Raji (cell line): ENCODE results near the gene SCPEP1.

Experiments
- POLR2A ChIP-seq: IDR thresholded peaks from 2 replicates; pipeline ENCODE4 v1.6.1; 2011; ENCODE audit warnings: low read depth, low read length, control low read depth; ENCODE audit not compliant: insufficient read depth

Gene SCPEP1, protein sequence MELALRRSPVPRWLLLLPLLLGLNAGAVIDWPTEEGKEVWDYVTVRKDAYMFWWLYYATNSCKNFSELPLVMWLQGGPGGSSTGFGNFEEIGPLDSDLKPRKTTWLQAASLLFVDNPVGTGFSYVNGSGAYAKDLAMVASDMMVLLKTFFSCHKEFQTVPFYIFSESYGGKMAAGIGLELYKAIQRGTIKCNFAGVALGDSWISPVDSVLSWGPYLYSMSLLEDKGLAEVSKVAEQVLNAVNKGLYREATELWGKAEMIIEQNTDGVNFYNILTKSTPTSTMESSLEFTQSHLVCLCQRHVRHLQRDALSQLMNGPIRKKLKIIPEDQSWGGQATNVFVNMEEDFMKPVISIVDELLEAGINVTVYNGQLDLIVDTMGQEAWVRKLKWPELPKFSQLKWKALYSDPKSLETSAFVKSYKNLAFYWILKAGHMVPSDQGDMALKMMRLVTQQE

DNA sequence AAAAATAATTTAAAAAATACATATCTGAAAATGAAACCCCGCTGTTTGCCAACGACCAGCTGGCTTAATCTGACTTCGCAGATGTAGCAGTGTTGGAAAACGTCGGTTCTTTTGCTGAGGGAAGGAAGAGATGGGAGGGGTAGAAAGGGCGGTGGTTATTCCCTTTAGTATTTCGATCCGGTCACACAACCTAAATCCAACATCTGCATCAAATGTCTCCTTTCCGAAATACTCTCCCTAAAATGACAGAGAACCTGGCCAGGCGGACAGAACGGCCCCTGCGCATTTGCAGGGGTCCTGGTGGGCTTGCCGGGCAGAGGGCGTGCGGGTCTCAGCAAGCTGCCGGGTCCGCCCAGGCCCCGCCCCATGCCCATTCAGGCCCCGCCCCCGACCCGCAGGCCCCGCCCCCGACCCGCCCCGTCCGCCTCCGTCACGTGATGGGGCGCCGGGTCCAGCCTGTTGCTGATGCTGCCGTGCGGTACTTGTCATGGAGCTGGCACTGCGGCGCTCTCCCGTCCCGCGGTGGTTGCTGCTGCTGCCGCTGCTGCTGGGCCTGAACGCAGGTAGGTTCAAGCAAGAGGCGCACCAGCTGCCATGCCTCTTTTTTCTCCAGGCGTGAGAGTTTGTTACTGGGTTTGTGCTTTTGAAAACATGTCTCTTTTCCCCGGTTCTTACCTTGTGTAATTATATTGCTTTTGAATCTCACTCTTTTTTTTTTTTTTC is at the start of gene SCPEP1:
Gene SCPEP1, plus strand, starts transcription at position 459 of the 723 bp plus-strand sequence. Its CDS starts 29 bp downstream, at position 488.
- TF ChIP-seq POLR2A = peak; percentile 90

DNA sequence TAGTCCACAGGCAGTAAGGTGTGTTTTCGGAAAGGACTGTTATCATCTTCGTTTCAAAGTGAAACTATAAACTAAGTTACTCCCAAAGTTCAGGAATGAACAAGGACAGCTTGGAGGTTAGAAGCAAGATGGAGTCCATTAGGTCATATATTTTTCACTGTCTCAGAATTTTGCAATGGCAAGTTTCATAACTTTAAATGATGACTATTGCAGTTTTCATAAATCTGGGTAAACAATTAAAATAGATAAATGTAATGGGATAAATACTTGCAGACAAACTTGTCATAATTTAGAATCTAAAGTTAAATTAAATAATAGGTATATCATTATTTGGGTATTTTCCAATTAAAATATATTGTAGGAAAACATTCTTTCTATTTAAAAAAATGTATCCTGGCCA is 49.3 kb upstream of the SCPEP1 start:
- TF ChIP-seq POLR2A = no peak

DNA sequence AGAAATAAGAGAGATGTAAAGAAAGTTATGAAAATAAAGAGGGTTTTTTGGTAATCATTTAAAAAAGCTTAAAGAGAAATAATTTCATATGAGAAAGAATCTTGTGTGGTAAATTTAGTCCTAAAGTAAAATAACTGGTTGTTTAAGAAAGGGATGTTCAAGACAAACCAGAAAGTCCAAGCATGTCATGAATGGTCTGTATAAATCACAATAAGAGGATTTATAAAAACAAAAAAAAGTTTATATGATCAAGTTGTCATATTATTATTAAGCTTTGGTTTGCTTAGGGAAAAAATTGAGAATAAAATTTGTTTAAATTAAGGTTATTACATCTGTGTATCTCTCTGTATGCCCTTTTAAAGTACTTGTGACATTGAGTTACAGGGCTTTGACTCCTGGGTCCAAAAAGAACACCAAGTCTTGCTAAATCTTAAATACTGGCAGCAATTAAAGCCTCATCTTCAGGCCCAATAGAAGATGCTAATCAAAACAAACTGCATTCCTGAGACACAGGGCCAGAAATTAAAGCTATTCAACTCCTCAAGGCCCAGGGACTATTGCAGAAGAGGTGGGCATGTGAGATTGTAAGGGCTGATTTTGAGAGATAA is 48.5 kb upstream of the SCPEP1 start:
- no peak for TF ChIP-seq POLR2A

DNA sequence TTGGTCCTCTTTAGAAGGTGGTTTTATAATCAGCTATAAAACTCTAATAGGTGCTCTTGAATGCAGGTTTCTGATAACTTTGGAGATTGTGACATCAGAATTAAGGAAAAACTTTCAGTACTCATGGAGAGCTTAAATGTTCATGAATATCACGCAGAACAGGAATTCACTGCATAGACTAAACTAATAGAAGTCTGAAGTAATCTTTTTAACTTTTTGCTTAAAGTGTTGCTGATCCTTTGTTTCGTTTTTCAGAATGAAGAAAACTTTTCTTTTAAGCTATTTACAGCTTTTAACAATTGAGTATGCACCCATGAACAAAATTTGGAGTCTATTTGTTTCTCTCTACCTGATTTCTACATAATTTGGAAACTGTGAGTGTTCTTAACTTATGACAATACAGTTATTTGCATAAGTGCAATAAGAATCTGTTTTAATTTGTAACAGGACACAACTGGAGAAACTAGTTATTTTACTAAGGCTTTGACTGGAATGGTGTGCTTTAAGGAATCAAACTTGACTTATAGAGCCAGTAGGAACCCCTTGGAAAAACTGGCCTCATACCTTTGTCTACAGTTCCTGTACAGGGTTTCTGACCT is 47.1 kb upstream of the SCPEP1 start:
- no peak for TF ChIP-seq POLR2A

DNA sequence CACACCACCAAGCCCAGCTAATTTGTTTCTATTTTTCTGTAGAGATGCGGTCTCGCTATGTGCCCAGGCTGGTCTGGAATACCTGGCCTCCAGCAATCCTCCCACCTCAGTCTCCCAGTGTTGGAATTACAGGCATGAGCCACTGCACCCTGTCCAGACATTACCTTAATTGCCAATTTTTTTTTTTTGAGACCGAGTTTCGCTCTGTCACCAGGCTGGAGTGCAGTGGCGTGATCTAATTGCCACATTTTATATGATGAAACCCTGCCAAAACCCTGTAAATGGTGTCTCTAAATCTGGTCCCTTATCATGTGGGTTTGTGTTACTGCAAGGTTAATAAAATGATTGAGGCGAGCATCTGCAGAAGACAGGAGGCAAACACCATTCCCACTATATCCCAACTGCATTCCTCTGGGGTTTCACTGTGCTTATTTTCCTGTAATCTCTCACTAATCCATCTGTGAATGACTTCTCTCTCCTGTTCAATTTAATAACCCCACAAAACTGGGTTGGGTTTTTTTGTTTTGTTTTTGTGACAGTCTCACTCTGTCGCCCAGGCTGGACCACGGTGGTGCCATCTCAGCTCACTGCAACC is 44.7 kb upstream of the SCPEP1 start:
- no peak for TF ChIP-seq POLR2A

DNA sequence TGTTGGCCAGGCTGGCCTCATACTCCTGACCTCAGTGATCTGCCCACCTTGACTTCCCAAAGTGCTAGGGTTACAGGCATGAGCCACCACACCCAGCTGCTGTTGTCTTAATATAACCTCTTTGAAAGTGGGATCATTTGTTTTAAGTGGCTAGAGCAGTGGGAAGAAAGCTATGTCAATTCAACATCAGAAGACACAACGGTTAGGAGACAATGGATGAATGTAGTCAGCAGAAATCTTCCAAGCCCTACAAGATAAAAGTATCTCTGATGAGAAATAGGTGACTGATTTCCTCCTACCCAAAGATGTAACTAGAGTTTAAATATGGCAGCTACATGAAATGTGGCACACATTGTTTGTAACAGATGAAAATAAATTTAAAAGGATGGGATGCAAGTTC is 44.1 kb upstream of the SCPEP1 start:
- TF ChIP-seq POLR2A = no peak

DNA sequence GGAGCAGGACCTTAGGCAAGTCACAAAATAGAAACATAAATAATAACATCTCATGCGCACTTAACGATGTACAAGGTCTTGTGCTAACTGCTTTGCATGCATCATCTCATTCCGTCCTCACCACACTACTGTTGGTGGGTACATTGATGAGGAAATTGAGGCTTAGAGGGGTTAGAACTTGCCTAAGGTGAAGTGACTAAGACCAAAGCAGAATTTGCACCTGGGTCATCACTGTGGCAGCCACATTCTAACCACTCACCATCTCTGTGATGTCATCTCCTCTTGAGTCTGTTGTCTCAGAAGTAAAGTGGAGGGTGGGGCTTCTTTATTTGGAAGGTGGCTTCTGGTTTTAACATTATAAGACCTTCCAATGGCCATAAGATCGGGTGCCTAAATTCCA is 43.7 kb upstream of the SCPEP1 start:
- no peak for TF ChIP-seq POLR2A

DNA sequence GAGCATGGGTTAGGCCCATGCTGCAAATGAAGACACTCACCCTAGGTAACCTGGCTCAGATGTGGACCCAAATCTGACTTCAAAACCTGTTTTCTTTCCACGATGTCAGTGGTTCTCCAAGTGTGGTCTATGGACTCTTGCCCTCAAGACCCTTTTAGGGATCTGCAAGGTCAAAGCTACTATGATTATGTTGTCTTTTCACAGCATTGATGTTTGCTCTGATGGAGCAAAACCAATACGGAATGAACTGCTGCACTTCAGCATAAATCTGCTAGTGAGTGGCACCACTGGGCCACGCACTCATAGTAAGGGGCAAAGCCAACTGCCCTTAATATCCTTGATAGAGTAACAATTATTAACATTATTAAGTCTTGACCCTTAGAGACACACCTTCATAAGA is 42.5 kb upstream of the SCPEP1 start:
- no peak for TF ChIP-seq POLR2A

DNA sequence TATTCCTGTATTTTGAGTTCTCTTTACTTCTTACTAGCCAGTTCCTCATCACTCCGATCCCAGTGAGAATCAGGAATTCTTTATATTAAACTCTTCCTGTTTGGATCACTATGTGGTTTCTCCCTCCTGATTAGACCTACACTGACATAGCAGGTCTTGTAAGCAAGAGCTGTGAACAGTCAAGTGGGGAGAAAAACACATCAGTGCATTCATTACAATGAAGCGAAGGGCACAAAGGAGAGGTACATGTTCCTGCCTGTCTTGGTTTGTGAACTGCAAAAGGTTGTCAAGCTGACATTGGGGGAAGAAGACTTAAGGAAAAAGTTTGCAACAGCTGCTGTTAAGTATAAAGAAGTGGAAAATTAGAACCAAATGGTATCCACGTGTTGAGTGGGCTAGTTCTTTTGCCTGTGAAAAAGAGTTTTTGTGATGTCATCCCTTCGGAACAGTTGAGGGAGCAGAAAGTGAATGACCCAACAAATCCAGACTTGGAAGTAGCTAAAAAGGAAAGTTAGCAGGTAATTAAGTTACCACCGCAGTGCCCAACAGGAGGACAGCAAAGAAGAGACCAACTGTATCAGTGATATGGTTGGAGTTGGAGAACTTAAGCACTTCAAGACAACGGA is 41.1 kb upstream of the SCPEP1 start:
- TF ChIP-seq POLR2A = no peak

DNA sequence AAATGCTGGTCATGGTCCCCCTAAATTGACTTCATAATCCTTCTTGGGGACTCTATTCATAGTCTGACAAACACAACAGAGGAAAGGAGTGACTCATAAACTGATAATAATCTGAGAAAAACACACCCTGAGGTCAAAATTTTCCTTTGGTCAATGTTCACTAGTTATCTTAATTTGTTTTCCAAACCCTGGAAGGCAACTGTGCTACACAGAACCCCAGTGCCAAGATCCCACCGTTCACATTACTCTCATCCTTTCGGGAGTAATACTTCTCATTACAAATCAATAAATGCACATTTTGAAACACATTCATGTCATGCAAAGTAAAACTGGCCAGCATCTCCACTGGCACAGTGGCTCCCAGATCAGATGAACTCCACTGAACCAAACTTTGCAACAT is 40.2 kb upstream of the SCPEP1 start:
- no peak for TF ChIP-seq POLR2A

DNA sequence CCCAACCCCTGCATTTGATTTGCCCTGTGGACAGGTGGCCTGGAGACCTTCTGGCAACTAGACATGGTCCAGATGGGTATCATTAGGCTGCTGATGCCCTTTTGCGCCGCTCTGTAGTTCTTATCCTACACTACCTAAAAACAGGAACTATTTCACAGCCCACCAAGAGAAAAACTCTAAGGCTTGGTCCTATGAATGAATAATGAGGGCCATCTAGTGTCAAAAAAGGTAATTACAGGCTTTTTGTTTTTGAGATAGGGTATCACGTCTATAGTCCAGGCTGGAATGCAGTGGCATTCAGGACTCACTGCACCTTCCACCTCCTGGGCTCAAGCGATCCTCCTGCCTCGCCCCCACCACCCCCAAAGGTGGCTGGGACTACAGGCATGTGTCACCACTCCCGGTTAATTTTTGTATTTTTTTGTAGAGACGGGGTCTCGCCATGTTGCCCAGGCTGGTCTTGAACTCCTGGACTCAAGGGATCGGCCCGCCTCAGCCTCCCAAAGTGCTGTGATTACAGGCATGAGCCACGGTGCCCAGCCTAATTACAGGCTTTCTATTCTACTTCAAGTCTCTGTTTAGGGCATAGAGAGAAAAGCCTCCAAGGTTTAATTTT is 38.0 kb upstream of the SCPEP1 start:
- no peak for TF ChIP-seq POLR2A

DNA sequence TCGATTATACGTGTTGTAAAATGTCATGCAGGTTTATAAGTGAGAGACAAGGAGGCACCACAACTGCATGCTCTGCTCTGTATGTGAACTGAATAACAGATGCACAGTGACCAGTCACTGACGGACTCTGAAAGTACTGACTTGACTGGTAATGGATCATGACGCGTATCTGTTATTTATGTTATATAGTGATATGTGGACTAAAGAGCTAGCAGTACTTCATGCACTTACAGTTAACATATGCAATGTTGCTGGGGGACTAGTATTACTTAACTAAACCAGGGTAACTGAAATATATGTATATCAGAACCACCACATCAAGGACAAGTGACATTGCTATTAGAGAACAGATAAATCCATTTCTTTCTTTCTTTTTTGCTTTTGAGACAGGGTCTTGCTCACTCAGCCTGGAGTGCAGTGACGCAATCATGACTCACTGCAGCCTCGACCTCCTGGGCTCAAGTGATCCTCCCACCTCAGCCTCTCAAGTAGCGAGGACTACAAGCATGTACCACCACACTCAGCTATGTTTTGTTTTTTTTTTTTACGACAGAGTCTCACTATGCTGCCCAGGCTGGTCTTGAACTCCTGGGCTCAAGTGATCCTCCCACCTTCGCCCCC is 34.3 kb upstream of the SCPEP1 start:
- no peak for TF ChIP-seq POLR2A

DNA sequence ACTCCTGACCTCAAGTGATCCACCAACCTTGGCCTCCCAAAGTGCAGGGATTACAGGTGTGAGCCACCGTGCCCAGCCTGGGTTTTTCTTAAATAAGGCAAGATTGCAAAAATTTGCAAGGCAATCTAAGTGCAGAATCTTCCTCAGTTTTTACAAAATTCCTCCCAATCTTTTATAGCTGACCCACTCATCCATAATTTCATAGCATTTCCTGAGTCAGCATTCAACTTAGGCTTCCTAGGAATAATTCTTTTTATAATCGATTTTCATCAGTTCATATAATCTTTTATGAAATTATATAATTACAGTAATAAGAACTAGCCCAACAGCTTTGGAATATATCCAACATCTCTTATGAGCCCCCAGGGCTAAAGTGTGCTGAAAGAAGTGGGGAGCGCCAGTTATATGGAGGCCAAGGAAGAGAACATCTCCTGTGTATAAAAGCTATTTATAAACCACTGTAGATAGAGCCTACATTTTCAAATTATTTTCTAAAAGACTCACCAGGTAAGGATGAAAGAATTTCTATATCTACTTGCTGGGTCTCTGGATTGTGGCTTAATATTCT is 31.9 kb upstream of the SCPEP1 start:
- TF ChIP-seq POLR2A = no peak

DNA sequence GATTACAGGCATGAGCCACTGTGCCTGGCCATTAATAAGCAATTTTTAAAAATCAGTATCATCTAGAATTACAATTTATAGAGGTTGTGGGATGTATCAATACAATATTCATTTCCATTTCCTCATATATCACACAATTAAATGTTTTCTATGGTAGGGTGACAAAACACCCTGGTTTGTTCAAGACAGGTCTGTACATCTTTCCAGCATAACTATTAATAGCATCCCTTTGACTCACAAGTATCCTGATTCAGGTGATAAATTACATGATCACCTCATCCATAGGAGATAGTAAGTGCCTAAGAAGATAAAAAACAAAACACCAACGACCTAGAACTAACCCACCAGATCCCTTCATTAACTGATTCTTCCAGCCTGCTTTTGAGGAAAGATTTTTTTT is 30.2 kb upstream of the SCPEP1 start:
- TF ChIP-seq POLR2A = no peak

DNA sequence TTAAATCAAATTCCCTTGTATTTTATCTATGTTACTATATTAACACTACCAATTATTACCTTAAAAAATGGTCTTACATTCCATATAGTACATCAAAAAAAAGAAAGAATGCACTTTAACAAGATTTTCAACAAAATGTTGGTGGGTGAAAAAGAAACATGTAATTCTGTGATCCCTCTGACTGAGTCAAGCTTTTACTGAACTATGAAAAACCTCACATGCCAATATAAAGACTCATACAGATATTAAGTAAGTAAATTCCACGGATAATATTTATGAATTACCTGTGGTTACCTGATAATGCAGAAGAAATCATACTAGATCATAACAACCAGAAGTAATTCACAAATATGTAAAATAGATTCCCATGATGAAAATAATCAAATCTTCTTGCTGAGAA is 29.4 kb upstream of the SCPEP1 start:
- no peak for TF ChIP-seq POLR2A
